ENCODE results near the gene ZFP14.

DNA sequence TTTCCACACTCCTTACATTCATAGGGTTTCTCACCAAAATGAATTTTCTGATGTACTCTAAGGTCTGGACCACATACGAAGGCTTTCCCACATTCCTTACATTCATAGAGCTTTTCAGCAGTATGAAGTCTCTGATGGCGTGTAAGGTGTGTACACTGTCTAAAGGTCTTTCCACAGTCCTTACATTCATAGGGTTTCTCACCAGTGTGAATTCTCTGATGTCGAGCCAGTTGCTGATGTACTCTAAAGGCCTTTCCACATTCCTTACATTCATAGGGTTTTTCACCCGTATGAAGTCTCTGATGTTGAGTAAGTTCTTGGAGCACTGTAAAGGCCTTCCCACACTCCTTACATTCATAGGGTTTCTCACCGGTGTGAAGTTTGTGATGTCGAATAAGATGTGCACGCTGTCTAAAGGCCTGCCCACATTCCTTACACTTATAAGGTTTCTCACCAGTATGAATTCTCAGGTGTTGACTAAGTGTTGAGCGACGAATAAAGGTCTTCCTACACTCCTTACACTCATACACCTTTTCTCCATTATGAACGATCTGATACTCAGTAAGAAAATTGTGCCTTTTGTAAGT is 38.1 kb downstream of the ZFP14 start:
- no peak for TF ChIP-seq POLR2A (IDR thresholded peaks at IDR 0.05)
- TF ChIP-seq, protein P1, sequence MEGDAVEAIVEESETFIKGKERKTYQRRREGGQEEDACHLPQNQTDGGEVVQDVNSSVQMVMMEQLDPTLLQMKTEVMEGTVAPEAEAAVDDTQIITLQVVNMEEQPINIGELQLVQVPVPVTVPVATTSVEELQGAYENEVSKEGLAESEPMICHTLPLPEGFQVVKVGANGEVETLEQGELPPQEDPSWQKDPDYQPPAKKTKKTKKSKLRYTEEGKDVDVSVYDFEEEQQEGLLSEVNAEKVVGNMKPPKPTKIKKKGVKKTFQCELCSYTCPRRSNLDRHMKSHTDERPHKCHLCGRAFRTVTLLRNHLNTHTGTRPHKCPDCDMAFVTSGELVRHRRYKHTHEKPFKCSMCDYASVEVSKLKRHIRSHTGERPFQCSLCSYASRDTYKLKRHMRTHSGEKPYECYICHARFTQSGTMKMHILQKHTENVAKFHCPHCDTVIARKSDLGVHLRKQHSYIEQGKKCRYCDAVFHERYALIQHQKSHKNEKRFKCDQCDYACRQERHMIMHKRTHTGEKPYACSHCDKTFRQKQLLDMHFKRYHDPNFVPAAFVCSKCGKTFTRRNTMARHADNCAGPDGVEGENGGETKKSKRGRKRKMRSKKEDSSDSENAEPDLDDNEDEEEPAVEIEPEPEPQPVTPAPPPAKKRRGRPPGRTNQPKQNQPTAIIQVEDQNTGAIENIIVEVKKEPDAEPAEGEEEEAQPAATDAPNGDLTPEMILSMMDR (IDR thresholded peaks at IDR 0.05) = no peak
